Left ventricle myocardium superior (tissue), 1 donor: ENCODE results near the gene DDX31. TPM values are rescaled to one million over a fixed set of nuclear protein-coding genes. Genes with fewer than 3 reads are reported as not detected.

ENCODE experiments used
- ATAC-seq: fragments of 200-7000 bp; cut with Tn5 transposase; one replicate; pipeline ENCODE4 v1.9.1; 2020; ENCODE audit warnings: mild to moderate bottlenecking, moderate library complexity
- DNase-seq: peaks from one replicate; pipeline ENCODE4 v3.0.0-alpha.2; 2020
- intact Hi-C: fragments of 100-400 bp; cut with micrococcal nuclease; formaldehyde crosslinking; loops from one replicate; pipeline ENCODE4 v1.11.0; 2022
- total RNA-seq: library from RNA; stranded (reverse); fragmentation: NEBNext Ultra II Directional; extraction: Animal tissue kit (Norgen Biotek cat#: 25700); gene quantifications from one replicate; pipeline ENCODE4 v1.2.1, GENCODE V29; 2021
- donor health status: DM: no; HTN: yes; CAD: no; lungs with severe emphysema.

The DDX31 gene
- total RNA-seq, 1 donor from 2014 or later, result 5.8 TPM

DNA sequence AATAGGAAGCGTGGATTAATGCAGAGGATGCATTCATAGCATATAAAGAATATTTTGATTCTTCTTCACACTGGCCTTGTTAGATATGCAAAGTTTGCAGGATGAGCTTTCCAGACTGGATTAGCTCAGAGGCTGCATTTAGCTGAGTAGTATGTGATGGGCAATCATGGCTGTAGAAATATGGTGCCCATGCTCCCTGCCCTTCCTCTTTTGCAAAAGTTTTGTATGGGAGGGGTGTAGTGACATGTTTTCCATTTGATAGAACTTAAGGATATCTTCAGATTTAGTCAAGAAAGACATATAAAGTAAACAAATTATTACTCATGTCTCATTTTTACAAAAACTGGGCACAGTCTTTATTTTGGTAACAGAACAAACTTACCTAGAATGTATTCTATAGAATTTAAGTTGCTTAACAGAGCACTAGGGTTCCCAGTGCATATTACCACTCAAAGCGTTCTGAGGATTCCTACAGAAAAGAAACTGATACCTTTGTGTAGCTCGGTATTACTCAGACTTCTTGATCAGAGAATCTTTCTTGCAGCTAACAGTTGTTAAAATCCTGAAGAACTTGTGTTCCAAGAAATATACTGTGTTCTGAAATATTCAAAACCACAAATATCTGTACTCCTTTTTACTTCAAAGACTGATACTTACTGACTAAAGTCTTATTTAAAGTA, 10.3 kb upstream of the DDX31 start:
- DNase-seq (no peak), ATAC-seq (no peak)
- intact Hi-C loops, result no loop called here

DNA sequence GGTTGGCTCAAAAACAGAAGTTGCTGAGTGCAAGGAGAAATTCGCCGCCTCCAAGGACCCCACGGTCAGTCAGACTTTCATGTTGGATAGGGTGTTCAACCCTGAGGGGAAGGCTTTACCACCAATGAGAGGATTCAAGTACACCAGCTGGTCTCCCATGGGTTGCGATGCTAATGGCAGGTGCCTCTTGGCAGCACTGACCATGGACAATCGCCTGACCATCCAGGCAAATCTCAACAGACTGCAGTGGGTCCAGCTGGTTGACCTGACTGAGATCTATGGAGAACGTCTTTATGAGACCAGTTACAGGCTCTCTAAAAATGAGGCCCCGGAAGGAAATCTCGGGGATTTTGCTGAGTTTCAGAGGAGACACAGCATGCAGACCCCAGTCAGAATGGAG, 8.2 kb upstream of the DDX31 start:
- intact Hi-C loops, result no loop called here
- no peak for ATAC-seq

DNA sequence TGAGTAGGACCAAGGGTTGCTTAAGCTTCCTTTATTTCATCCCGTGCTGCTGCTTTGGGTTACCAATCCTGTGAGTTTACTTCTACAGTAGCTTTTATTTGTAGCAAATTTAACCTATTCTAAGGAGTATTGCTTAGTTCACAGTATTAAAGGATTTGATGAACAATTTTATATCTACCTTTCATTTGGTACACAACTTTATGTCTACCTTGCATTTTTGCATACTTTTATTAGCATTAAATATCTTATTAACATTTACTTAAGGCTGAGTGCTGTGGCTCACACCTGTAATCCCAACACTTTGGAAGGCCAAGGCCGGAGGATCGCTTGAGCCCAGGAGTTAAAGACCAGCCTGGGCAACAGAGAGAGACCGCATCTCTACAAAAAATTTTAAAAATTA, 4.7 kb upstream of the DDX31 start:
- intact Hi-C loops, result no loop called here
- DNase-seq, result no peak
- ATAC-seq, result no peak

More for the DNA sequence above, 8.2 kb upstream of the DDX31 start:
- no peak for DNase-seq

DNA sequence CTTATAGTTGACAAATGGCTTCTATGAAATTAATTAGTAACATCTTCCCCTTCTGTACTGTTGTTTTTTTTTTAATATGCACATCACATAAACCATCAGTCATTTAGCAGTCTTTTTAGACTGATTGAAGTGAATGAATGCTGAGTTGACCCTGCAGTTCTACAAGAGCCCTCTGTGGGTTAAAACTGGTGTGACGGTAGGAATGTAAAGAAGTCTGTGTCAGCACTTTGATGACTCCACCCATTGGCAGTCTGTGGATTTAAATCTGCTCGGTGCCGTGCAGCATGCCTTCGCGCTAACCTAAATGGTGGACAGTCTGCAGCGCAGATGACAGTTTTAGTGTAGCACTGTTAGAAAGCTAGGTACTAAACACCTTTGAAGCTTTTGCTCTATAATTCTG, 3.6 kb upstream of the DDX31 start:
- intact Hi-C loops, result no loop called here
- DNase-seq (no peak), ATAC-seq (no peak)

DNA sequence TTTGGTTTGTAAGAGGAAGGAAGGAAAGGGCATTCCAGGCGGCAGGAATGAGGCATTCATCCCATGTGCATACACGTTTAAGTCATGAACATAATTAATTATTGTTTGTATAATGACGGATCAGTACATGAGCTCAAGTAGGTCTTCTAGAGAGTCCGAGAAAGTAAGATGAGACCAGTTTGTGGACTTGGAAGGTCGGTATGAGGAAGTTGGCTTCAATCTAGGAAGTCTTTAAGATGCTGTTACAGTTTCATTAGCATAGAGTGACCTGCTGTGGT, 2.6 kb upstream of the DDX31 start:
- ATAC-seq (no peak), DNase-seq (no peak)
- intact Hi-C loops, result no loop called here

DNA sequence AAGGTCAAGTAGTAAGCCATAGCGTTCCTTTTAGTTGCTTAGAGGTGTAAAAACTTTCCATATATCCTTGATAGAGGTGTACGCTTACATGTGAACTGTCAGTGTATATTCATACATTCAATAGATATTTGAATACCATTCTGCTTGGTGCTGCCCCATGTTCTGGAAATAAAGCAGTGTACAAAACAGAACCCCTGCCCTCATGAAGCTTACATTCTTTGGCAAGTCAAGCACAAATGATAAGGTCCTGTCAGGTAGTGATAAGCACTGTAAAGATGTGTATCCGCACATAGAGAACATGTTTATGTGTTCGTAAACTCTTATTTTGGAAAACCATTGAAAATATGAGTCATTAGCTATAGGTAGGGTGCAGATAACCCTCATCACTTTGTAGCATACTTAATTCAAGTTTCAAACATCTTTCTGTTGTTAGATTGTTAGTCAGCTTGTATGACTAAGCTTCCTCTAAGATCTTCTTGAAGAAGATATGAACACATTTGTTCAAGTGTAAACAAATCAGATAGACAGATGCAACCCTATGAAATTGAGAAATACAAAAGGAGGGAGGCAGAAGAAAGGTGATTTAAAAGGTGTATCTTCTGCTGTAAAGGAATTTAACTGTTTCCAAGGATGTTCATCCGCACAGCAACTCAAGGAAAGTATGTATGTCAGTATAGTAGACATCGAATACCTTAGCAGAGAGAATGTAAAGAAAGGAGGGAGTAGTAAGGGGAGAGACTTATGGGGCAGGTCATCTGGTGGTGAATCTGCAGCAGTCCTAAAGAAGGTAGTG, 2.0 kb upstream of the DDX31 start:
- ATAC-seq, result no peak
- intact Hi-C loops, result no loop called here
- DNase-seq, result no peak

DNA sequence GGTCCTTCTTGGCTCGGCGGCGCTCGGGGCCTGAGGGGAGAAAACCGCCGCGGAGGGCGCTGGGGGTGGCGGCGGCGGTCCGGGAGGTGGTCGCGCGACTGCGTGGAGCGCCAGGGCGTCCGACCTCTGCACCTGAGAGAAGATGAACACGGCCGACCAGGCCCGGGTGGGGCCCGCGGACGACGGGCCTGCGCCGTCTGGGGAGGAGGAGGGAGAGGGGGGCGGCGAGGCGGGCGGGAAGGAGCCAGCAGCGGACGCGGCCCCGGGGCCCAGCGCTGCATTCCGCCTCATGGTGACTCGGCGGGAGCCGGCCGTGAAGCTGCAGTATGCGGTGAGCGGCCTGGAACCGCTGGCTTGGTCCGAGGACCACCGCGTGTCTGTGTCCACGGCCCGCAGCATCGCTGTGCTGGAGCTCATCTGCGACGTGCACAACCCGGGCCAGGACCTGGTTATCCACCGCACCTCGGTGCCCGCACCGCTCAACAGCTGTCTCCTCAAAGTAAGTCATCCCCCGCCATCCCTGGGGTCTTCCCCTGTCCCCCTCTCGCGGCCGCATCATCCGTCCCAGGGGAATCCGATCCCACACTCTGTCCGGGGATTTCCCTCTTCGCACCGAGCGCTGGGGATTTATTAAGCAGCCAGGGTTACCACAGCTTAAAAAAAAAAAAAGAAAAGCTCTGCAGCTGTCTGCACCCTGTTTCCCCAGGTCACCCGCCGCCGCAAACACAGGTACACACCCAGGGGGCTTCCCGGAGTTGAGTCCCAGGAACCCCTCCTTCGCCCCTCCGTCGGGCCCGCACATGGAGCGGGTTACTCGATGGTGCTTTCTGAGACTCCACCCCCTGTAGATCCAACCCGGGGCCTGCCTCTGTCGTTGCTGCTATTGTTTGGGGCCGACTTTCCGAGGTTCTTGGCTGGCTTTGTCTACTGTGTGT, 941 bp upstream of the DDX31 start, which contains the start of gene GTF3C4:
TSS of gene GTF3C4 (plus strand) at position 8 of the 935 bp plus-strand sequence. CDS start at position 143, 135 bp downstream.
- intact Hi-C loops, result no loop called here
- ATAC-seq (peak; percentile 90), DNase-seq (no peak)

DNA sequence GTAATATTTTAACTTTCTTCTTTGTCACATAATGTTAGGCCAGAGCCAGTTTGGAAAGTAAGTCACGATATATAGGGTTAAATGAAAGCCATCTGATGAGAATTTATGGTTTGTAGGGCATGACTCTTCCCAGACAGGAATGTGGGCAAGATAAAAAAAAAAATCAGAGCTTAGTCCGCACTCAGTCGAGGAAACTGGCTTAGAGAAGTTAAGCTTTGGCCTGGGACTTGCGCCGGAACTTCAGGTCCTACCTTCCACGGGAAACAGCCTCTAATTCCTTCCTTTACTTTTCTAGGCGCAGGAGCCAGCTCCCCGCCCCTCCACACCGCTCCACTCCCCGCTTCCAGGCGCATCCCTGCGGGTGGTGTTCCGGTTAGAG, 475 bp downstream of the DDX31 start:
- DNase-seq (no peak), ATAC-seq (peak; percentile 54)
- intact Hi-C loops, result no loop called here

DNA sequence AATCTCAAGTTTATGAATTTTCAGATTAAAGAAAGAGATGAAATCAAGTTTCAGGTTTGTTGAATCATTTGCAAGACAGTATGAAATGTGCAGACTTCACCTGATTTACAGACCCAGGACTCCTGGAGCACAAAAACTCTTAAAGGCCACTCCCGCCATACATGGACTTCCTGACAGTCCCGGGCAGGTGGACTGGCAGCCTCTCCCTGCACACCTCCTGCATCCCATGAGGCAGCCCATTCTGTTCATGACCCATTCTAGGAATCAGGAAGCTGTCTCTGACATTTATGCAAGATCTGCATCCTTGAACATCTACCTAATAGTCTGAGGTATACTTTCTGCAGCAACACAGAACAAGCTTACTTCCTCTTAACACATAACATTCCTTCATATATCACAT, 5.9 kb downstream of the DDX31 start:
- intact Hi-C loops, result no loop called here
- no peak for ATAC-seq
- no peak for DNase-seq

DNA sequence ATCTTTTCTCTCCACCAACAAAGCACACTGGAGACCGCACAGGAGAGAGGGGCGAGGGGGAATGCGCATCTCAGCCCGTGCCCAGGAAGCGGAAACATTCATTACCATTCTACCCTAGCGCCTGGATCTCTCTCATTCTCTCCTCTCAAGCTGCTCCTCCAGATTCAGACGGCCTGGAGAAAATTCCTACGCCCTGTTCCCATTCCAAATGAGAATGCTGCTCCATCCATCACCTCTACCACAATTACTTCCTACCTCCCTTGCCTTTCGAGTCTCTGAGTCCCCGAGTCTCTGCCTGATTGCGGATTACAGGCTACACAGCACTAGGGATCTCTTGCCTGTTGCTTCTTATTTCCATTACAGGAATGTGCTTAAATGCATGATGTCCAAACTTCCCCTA, 6.7 kb downstream of the DDX31 start:
- ATAC-seq (no peak), DNase-seq (no peak)
- intact Hi-C loops, result no loop called here

DNA sequence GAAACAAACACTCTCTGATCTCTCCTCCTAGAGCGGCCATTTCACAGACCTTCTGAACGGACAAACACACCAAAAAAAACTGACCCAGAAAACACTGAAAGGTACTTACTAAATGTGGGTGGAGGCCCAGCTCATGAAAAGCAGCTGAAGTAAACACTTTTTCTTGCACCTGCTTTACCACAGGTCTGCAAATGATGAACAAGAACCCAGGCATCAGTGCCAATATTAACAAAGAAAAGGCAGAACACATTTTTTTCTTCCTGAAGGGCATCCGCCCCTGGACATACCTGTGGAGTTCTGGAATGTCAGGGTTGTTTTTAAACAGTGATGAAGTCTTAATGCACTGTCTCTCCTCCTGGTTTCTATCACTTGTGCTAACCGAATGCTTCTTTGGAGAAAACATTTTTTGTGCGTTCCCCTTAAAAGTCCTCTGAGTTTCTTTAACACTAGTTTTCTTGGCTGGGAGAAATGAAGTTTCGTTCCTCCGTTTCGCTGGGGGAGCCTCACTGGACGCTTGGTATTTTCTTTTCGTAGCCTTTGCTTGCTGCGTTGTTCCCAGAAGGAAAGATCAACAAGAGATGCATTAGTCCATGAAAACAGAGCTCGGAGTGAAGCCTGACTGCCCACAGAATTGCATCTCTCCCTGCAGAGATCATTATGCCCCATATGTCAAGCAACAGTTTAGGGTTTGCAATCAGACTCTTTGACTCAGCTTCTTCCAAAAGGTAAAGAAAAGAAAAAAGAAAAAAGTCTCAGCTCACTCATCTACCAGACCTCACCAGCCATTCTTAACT, 7.4 kb downstream of the DDX31 start:
- DNase-seq (no peak), ATAC-seq (no peak)
- intact Hi-C loops, result no loop called here

DNA sequence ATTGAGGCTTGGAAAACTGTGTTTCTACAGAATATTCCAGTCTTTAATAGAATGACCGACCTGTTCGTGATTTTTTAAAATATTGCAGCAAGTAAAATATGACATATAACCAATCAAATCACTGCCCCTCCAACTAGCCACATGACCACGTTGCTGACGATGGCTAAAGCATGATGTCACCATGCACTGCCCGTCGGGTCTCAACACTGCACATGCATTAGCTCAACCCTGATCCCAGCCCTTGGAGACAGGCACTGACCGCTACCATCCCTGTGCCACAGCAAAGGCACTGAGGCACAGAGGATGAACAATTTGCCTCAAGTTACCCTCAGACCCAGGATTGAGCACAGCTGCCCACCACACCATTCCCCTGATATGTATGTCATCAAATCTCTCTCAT, 13.5 kb downstream of the DDX31 start:
- no peak for DNase-seq
- ATAC-seq, result no peak
- intact Hi-C loops, result no loop called here

DNA sequence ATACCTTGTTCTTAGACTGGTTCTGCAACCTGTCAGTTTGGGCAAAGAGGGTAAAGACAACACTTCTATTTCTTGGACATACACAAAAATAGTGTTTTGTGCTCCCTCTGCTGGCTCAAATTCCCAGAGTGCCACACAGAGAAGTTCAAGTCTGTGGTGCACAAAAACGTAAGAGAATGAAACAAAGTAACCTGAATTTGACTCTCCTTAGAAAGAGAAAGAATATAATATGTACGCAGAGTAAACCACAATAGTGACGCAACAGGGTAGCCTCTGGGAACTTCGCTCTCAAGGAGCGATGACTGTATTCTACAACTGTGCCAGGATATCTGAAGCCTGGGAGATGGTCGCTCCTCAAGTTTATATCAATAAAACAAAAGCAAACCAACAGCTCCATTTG, 18.5 kb downstream of the DDX31 start:
- ATAC-seq, result no peak
- intact Hi-C loops, result no loop called here
- no peak for DNase-seq

DNA sequence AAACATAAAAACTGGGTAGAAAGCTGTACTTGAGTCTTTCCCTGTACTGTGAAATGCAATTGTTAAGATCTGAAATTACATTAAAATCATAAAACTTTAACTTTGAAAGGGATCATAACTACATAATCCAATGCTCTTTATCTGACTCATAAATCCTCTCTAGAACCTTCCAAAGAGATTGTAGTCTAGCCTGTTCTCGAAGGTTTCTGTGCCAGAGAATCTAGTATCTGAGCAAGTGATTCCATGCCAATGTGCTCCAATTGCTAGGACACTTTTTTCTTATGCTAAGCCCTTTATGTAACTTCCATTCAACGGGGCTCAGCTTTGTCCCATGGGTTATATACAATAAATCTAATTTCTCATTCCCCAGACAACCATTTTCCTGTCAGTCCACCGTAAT, 21.1 kb downstream of the DDX31 start:
- intact Hi-C loops, result no loop called here
- ATAC-seq, result no peak
- no peak for DNase-seq

DNA sequence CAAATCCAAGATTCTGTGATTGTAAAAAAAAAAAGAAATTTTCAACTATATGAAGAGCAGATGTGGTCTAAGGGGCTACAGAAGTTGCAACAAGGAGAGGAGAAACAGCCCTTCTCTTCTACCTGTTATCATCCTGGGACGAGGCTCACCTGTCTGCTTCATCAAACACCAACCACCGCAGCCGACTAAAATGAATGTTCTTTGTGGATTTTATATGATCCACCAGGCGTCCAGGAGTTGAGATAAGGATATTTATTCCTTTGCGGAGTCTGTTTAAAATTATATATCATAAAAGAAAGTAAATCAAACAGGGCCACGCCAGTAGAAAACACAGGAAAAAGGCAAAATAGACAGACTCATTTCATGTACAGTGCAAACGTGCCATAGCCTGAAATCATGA, 21.5 kb downstream of the DDX31 start:
- ATAC-seq (no peak), DNase-seq (no peak)
- intact Hi-C loops, result no loop called here

DNA sequence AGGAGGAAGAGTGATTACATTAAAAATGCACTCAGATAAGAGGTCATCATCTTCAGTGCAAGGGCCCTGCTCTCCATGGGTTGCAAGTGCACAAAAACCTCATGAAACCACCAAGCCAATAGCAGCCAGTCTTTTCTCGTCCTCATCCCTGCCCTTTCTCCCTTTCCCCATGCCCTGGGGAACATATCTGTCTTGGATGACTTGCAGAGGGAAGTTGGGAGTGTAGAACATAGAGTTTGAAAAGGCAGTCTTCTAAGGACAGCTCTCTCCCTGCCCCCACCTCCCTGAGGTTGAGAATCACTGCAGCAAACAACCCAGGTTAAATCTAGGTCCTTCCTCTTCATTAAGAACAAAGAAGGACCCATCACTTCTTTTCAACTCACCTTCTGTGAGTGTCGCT, 22.0 kb downstream of the DDX31 start:
- ATAC-seq (no peak), DNase-seq (no peak)
- intact Hi-C loops, result no loop called here

DNA sequence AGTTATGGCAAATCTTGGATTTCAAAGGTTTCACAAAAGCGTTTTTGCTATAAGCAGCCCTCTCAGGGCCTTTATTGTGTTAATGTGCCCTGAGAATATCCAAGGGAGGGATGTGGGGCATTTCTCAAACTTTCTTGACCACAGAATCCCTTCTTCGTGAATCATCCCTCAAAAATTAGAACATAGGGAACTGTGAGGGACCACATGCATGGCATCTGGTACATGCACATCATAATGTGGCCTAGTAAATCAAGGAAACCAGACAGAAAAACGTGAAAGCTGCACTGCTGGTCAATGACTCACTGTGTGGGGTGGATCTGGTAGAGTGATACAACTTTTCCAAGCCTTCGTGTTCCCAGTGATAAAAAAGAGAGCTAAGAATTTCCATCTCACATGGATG, 22.4 kb downstream of the DDX31 start:
- intact Hi-C loops, result no loop called here
- ATAC-seq (no peak), DNase-seq (no peak)

DNA sequence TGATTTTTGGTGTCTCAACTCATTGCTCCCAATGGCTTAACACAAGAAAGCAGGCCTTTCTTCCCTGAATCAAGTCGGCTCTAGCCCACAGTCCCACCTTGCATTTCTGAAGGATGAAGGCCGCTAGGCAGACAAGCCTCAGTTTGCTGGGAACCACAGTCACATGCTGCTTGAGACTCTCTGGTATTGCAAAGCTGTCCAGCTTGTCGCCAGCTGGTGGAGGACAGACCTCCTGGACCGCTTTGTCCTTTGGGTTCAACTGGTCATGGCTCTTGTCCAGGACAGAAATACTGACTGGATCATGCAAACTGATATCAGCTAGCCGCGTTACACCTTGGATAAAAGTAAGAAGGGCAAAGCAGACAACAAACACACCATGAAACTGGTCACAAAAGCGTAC, 23.1 kb downstream of the DDX31 start:
- intact Hi-C loops, result no loop called here
- no peak for DNase-seq
- ATAC-seq, result no peak

DNA sequence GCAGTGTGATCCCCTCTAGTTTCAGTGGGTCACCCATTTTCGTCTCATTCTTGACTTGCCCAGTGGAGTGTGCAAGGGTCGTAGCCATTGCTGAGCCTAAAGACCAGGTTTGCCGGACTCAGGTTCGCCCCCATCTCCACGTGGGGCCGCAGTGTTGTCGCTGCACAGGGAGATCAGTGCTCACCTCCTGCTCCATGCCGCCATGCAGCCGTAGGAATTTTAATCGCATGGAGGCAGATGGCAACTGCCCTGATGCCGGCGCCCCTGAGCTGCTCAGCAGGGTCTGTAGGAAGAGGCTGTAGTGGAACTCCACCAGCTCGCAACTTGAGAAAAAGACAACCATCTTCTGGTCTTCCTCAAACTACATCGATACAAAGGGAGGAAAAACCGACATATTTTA, 24.1 kb downstream of the DDX31 start:
- ATAC-seq (no peak), DNase-seq (no peak)
- intact Hi-C loops, result no loop called here
